GM21576 (cell line): ENCODE data around the gene KCNQ1.

Experiments used
- ATAC-seq: cut with Tn5 transposase; IDR thresholded peaks from one replicate; pipeline ENCODE4 v1.9.1; 2021; ENCODE audit warnings: mild to moderate bottlenecking, moderate library complexity; ENCODE audit not compliant: unreplicated experiment

KCNQ1 gene

DNA sequence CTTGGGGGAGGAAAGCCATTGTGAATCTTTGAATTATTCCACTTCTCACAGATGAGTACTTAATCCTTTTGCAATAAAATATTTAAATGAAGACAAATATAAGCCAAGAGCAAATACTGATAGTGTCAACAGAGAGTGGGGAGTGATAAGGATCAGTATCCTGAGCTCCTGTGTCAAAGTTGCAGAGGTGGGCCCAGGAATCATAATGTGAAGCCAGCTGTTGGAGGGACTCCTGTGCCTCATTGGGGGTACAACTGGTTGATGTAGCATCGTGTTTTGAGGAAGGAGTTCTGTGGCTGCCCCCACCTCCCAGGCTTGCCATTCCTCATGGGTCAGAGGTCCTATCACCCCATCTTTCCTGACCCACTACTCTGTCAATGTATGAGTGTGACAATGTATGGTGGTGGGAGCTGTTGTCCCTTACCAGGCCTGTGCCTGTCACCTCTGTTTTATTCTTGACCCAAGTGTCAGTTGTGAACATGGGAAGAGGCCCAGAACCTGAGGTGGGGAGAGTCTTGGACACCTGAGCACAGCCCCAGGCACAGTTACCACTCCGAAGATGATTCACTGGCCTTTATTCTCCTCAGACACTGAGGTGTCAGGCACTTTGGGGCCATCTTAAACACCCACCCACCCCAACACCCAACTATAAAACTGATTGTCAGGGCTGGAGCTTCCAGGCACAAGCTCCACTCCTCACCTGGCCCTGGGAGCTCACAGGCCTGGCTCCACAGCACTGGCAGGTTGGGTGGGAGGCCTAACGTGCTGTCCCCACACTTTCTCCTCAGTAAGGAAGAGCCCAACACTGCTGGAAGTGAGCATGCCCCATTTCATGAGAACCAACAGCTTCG is 216.6 kb downstream of the KCNQ1 start:
- ATAC-seq, result no peak

DNA sequence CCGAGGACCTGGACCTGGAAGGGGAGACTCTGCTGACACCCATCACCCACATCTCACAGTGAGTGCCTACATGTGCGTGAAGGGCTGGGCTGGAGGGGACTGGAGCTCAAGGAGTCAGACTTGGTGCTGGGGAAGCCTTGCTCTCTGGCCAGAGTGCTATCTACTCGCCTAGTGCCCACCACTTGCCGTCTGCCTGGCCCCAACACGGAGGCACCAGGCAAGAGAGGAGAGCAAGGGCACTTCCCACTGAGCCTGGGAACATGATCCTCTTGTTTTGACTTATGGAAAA is 217.2 kb downstream of the KCNQ1 start:
- no peak for ATAC-seq

DNA sequence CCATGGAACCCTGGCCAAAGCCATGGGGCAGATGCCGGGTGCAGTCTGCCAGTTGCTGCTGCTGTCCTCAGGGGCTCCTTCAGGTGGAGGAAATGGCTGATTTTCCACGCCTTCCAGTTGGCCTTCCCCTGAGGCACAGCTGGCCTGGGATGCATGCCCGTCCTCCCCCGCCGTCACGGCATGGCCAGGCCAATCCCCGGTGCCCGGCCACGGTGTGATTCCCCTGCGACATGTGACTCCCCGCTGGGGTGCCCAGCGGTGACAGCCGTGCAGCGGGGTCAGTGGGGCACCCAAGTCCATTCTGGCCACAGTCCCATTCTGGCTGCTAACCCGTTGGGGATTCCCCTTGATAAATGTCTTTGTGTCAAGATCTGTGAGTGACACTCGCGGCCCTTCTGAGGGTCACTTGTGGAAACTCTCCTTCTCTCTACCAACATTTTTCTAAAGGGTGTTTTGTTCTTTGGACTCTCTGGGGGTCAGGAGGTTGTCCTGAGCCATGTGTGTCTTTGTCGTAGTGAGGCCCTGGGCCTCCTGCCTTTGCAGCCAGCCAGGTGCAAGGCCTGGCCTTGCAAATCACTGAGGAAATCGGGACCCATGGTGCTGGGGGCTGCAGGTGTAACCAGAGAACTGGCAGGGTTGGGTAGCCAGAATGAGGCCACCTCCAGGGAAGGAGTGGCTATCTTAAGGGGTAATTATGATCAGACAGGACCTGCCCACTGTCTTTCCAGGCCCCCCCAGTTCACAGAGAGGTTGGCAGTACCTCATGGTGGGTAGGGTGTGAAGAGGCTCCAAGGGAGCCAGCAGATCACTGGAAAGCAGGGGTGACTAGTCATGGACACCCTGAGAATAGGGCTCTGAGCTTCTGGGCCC is 217.9 kb downstream of the KCNQ1 start:
- ATAC-seq, result no peak

DNA sequence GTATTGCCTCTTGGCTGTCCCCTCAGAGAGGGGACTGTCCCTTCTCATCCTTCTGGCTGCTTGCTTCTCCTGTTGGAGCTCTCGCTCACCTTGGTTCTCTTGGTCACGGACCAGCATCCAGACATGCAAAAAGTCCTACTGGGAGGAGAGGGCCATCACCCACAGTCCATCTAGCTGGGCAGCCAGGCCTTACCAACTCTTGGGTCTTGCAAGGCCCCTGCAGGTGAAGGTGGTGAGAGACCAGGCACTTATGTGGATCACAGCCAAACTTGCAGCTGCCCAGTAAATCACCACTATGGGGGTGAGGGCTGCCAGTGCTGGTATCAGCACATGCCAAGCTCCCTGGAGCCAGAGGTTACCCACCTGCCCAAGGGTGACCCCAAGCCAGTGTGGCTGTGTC is 218.7 kb downstream of the KCNQ1 start:
- ATAC-seq, result no peak

DNA sequence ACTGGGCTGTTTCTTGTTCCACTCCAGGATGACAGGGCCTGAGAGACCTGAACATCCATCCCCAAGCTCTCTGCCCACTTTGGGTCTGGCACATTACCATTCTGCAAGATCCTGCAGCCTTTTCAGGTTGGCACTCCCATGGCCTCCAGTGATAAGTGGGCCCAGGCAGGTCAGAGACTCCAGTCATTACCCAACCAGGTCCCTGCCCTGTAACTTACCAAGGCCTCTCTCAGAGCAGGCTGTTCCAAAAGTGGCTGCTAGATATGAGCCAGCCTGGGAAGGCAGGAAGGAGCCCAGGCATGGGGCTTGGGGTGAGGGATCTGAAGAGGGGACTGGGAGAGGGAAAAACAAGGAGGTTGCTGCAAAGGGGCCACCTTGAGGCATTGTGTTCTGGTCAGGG is 219.1 kb downstream of the KCNQ1 start:
- no peak for ATAC-seq

DNA sequence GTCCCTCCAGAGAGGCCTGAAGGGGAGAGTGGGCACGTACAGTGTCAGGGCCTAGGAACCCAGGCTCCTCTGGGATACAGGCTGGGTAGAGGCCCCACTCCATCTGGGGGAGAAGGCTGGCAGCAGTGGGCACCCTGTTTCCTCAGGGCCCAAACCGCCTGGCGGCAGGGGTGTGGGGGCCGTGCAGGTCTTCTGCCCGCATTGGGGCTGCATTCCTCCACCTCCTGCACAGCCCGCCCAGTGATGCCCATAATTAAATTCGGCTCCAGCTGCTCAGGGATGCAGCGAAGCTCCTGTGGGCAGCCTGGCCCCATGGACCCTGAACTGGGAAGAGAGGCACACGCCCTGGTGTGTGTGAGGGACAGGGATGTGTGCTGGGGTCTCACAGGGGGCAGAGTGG is 219.6 kb downstream of the KCNQ1 start:
- no peak for ATAC-seq

DNA sequence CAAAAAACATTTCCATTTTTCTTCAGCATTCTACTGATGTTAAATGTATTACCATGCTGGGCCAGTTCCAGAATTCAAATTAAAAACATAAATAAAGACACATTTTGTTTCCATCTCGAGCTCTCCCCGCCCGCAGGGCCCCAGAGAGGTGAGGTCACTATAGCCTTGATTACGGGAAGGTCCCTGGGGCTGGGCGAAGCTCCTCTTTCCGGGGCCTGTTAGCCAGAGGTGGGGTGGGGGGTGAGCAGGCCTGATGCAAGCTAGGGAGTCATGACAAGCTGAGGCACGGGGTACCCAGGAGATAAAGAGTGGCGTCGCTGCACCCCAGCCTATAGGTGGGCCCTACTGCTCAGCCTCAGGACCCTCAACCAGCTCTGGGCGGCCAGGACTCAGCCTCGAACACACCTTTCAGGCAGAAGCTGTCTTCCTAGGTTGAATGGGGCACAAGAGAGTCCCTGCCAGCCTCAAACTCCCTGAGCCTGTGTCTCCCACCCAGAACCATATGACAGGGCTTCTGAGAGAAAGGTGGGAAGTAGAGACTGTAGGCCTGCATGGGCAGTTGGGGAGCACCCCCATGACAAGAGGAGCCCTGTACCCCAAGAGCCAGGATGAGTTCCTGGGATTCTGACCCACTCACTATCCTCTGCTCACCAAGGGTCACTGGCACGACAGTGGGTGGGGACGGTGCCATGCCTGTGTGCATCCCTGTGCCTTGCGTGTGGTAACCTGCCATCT is 220.2 kb downstream of the KCNQ1 start:
- ATAC-seq, result no peak

DNA sequence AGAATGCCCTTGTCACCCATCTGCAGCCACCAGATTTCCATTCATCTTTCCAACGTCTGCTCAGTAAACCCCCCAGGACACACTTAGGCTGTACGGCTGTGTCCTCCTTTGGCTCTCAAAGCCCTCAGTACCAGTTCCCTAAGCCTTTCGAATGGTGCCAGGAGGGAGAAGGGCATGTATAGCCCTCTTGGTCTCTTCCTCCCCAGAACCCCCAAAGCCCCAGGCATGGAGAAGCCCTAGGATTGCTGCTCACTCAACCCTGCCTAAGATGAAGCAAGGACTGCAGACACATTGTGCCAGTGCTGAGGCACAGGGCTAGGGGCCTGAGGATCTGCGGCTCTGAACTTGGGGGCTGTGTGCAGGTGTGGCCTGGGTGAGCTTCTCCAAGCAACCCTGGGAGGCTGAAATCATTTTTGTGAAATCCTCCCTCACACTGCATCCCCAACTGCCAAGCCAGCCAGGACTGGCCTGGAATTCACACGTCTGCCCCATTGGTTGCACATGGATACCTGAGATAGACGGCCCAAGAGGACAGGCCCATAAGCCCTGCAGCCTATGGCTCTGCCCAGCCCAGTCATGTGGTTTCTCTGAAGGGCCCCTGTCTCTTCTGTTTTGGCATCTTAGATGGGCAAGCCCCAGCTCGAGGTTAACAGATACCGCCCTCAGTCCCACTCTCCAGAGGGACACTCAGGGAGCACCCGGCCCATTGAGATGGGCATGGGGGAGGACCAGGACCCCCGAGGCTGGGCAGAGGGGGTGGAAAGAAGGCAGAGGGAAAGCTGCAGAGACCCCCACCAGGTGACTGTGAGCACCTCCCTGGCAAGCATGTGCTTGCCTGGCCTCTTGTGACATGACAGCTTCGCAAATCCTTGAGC is 221.0 kb downstream of the KCNQ1 start:
- ATAC-seq, result no peak

DNA sequence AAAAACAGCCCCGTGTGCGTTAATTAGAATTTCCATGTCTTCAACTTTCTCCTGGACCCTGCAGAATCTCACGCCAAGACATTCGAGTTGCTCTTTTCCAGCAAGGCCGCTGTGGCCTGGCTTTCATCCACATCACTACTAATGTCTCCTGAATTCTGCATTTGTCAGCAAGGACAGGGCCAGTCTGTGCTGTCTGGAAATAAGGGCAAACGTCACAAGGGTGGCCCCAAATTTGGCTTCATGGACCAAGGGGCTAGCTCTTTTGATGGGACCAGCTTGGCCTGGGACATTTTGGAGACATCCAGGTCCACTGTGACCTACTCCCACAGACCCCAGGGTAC is 221.6 kb downstream of the KCNQ1 start:
- ATAC-seq, result no peak

DNA sequence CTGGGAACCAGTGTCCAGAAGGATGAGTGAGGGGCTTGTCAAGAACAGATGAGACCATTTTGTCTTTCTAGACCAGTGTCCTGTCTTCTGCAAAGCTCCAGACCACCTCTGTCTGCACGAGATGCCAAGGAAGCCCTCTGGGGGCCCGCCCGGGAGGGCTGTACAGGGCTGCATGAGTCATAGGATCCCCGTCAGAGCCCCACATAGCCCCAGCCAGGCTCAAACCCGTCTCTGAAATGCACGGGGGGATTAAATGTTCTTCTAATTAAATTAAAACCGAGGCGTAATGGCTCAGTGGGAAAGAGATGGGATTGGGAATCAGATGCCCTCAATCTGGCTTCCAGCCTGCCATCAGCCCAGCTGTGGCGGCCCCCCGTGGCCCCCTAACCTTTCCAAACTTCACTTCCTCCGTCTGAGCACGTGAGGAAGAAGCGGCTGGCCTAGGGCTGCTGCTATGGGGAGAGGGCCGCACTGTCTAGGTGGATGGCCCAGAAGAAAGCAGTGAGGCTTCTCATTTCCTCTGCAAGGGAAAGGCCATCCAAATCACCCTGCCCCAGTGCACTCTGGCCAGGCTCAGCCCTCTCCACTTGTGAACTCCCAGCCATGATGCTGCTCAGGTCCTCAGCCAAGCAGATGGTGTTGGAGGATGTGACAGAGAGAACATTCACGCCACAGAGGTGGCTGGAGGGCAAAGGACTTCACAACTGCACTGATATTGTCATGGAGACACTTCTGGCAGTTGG is 222.2 kb downstream of the KCNQ1 start:
- no peak for ATAC-seq

DNA sequence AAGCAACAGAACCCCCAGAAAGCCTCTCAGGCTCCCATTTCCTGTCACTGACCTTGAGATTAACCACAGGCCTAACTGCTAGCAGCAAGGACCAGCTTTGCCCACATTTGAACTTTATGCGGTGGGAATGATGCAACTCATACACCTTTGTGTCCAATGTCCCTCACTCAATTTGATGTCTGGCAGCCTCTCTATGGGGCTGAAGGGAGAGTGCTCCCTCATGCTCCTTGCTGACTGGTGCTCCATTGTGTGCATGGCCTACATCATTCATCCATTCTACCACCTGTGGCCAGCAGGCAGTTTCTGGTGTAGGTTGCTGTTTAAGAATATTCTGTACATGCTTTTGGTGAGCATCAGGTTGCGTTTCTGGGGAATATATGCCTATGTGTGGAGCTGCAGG is 223.1 kb downstream of the KCNQ1 start:
- no peak for ATAC-seq

DNA sequence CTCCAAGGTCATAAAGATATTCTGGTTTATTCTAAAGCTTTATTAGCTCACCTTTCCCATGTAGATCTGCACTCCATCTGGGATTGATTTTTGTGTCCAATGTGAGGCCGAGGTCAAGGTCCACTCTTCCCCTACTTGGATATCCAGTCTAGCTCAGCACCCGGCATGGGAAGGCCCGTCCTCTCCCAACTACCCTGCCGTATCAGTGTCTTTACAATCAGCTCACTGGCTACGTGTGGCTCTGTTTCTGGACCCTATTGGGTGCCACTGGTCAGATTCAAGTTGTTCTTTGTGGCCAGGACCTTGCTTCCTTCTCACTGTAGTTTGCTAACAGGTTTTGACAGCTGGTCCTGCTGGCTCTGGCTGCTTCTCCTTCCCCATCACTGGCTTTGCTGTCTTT is 224.1 kb downstream of the KCNQ1 start:
- no peak for ATAC-seq

DNA sequence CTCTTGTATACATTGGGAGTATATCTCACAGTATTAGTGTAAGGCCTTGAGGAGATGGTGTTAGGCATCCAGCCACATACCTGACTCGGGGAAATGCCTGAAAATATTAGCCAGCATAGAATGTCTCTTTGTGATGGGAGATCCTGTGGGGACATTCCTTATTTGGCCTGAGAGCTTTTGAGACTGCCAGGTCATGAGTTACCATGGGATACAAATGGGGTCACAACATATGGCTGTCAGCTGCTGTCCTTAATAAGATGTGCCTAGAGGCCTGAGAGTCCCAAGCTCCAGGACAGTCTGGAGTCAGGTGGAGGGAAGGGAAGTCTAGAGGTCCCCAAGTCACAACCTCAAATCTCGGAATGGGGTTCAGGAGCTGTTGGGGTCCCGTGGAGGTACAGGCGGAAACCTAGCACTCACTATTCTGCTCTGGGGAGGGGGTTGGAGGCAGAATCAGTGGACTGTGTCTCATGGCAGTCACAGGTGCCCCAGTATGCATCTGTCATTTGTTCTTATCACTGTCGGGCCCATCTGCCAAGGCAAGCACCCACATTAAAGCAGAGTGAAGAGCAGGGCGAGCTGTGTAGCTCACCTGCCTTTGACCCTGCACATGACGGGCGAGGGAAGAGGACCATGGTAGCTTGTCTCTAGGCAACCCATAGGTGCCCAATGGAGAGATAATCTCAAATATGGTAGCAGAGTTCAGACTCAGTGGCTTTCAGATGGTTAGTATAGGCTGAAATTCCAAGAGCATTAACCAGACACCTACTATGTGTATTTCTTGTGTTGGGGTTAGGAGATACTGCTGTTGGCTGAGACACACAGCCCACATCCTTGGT is 225.0 kb downstream of the KCNQ1 start:
- no peak for ATAC-seq

DNA sequence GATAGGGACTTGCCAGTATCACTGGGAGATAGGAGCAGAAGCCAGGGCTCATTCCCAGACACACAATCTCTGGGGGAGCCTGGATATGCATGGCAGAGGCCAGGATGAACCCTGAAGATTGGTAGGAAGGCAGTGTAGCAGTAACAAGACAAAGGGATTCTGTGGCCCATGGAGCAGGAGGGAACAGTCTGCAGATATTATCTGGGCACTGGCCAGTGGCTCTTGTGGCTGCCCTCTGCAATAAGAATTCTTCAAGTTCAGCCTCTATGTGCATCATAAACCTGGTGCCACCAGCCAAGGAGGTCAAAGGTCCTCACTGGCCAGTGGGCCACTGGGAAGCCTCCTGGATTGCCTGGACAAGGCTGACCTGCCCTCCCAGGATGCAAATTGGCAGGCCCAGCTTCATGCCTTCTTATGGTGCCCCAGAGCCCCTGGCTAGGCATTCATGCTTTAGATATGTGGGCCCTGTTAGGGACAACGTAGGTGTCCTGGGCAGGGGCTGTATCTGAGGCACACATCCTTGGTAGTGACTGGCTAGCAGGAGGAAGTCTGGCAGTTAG is 225.8 kb downstream of the KCNQ1 start:
- ATAC-seq, result no peak

DNA sequence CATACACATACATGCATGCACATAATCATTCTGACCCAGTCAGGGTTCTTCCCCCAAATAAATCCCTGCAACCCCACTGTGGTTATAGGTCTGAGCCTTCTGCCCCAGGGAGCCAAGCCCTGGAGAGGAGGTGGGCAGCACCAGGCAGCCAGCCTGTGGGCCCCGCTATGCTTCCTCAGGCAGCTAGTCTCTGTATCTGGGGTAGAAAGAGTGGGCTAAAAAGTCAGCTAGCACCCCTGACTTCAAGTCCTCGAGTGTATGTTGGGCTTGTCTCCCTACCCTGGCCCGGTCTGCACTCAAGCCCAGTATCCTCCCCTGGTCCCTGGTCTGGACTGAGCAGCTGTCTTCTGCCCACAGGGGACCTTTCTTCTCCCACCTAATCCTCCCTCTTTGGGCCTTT is 226.9 kb downstream of the KCNQ1 start:
- ATAC-seq, result no peak

DNA sequence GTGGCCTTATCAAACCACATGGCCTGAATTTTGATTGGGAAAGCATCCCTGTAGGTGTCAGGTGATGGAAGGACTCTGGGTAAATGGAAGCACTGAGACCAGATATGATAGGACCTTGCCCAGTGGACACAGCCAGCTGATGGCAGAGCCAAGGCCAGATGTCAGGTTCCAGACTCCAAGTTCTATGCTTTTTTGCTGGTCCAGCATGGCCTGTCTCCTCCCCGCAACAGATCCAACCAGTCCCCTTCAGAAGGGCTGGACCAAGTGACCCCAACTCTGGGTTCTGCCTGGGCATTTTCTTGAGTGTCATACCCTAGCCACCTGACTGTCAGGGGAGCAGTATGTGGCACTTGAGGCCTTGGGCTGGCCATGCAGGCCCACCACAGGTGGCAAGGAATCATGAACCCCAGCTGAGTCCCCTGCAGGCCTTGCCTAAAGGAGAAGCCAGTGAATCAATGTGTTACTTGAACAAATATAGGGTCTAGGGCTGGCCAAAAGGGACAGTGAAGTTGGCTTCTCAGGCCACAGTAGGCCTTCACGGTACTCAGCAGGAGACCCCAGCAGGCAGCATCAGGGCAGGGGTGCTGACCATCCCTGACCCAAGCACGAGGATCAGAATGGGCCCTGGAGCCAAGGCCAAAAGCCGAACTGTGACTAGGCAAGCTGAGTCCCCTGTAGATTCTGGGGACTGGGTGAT is 227.9 kb downstream of the KCNQ1 start:
- no peak for ATAC-seq

DNA sequence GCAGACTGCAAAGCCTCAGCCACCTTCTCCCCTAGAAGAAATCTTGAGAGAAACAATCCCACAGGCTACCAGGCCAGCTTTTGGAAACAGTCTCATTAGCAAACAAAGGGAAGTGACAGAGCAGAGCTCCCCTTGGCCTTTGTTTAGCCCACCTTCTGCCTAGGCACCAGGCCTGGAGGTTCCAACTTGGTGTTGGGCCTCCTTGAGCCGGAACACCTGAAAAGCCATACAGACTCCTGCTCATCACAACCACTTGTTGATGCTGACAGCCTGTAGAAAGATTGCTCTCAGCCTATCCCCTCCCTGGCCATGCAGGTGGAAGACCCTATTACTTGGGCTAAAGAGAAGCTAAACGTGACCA is 228.4 kb downstream of the KCNQ1 start:
- no peak for ATAC-seq

DNA sequence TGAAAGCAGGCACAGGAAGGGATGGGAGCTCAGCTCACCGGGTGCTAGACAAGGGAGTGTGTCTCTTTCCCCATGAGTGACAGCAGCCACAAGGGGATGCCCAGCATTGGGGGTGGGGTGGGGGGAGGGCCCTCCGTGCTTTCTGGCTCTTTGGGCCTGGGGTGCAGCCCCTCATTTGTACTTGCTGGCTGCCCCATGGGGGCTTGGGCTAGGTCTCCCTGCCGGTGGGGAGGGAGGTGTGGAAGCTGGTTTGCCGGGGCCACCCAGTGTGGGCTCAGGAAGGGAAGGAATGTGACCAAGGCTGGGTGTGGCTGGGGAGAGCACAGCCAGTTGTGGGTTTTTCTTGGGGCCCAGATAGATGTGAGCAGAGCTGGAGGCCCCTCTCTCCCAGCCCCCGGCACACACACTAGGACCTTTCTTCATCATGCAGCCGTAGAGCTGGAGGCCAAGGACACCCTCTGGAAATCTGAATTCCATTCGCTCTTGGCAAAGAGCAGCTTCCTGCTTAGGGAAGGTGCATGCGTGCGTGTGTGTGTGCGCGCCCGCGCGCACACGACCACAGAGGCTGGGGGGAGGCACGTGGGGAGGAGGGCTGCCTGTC is 229.2 kb downstream of the KCNQ1 start:
- no peak for ATAC-seq
